ENCODE measurements around the gene LAYN.

LAYN gene

DNA sequence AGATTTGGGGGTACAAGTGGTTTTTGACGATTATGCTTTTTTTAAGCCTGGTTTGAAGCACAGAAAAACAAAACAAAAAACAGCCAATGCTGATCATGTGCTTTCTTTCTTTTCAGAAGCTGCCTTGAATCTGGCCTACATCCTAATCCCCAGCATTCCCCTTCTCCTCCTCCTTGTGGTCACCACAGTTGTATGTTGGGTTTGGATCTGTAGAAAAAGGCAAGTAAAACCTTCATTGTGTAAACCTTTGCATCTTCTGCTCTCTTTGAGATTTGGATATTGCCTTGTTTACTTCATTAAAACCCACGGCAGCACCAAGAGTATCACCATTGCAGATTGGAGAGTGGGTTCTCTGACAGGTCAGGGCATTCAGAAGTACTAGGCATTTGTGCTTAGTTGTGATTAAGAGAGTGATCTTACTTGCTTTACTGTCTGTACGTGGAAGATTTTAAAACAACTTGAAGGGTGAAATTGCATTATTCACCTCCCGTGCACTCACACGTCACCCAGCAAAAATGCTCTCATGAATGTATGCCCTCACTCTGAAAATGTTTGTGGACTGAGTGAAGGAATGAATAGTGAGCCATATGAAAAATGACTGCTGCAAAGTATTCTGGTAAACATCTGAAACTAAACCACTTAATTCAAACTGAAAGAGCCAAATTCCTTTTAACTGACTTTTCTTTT lies 17.0 kb downstream of the LAYN start:
- no peaks in the 10 kb centered on the region for H3K36me3 Mint-ChIP-seq (ENCODE audit: insufficient read depth)
- no peak for ATAC-seq (replicated peaks; ENCODE audit: extremely low read depth, poor library complexity, severe bottlenecking)
- no peak overlapping the region for H3K4me3 Mint-ChIP-seq
- no peaks in the 10 kb centered on the region for H3K9me3 Mint-ChIP-seq
- H3K27ac Mint-ChIP-seq (ENCODE audit: low read depth), result no peak overlapping the region
- H3K27me3 Mint-ChIP-seq, result peaks cover 9% of the 10 kb centered on the region
- no peaks in the 10 kb centered on the region for H3K4me1 Mint-ChIP-seq
- DNase-seq (ENCODE audit: low spot score in 2 of 2), result no peak

DNA sequence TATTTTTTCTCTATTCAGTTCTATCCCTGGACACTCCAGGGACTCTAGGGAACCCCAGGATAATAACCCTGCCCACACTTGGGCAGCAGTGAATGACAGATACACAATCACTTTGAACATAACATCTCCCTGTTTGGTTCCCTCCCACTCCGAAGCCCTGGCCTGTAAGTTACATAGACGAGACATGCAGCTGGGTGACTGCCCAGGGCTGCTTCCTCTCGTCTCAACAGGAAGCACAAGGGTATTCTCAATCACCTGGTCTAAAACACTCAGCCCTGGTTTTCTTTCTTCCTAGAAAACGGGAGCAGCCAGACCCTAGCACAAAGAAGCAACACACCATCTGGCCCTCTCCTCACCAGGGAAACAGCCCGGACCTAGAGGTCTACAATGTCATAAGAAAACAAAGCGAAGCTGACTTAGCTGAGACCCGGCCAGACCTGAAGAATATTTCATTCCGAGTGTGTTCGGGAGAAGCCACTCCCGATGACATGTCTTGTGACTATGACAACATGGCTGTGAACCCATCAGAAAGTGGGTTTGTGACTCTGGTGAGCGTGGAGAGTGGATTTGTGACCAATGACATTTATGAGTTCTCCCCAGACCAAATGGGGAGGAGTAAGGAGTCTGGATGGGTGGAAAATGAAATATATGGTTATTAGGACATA lies 19.4 kb downstream of the LAYN start:
- Mint-ChIP-seq H3K36me3 (ENCODE audit: insufficient read depth) (no peaks in the 10 kb centered on the region), H3K4me1 (no peaks in the 10 kb centered on the region), H3K27ac (ENCODE audit: low read depth) (no peak overlapping the region), H3K27me3 (no peaks in the 10 kb centered on the region), H3K9me3 (no peaks in the 10 kb centered on the region), H3K4me3 (no peak overlapping the region)
- ATAC-seq (replicated peaks; ENCODE audit: extremely low read depth, poor library complexity, severe bottlenecking) (no peak), DNase-seq (ENCODE audit: low spot score in 2 of 2) (no peak)

- H3K9me3 Mint-ChIP-seq, result no peaks in the 10 kb centered on the region
- H3K4me3 Mint-ChIP-seq, result no peak overlapping the region
- ATAC-seq (replicated peaks; ENCODE audit: extremely low read depth, poor library complexity, severe bottlenecking), result no peak
- DNase-seq (ENCODE audit: low spot score in 2 of 2), result no peak
- H3K36me3 Mint-ChIP-seq (ENCODE audit: insufficient read depth), result no peaks in the 10 kb centered on the region
- H3K4me1 Mint-ChIP-seq, result no peaks in the 10 kb centered on the region
- no peaks in the 10 kb centered on the region for H3K27me3 Mint-ChIP-seq
- H3K27ac Mint-ChIP-seq (ENCODE audit: low read depth), result no peak overlapping the region
Observed at GRCh38 chr11:111560800-111561199, 20.3 kb downstream of the LAYN start.

DNA sequence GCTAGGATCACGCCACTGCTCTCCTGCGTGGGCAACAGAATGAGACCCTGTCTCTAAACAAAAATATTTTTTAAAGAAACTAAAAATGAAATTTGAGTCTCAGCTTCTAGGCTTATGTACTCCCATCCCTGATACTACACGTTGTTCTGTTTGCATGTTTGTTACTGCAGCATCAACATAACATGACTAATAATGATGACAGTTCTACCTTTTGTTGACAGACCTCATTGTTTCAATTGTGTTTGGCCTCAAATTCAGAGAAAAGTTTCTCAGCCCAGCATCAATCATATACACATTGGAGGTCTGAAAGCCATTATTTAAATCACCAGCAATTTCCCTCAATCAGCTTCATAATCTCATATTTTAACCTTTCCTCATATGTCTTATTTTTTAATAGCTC lies 20.8 kb downstream of the LAYN start:
- Mint-ChIP-seq H3K27ac (ENCODE audit: low read depth) (no peak overlapping the region), H3K36me3 (ENCODE audit: insufficient read depth) (no peaks in the 10 kb centered on the region), H3K4me1 (no peaks in the 10 kb centered on the region), H3K27me3 (no peaks in the 10 kb centered on the region), H3K9me3 (no peaks in the 10 kb centered on the region), H3K4me3 (no peak overlapping the region)
- ATAC-seq (replicated peaks; ENCODE audit: extremely low read depth, poor library complexity, severe bottlenecking), result no peak
- DNase-seq (ENCODE audit: low spot score in 2 of 2), result no peak

DNA sequence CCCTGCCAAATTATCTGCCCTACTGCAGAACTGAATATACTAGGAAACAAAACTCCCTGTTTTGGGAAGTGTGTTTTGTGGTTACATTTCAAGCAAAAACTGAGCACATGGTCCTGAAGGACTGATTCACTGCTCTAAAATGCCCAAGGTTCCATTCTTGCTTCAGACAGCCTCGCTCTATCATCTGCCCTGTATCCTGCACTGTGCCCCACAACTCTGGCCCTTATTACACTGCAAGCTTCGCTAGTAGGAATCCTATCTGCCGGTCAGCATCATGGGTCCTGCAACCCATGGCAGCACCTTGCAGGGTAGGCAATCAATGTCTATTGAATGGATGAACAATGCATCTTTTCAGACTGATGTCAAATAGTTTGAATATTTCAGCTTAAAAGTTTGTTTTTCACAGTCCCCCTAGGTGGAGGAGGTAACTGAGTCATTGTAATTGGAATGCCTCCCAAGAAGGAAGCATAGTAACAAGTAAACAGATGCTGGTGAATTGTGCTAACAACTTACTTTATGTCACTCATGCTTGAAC lies 21.3 kb downstream of the LAYN start:
- no peak for DNase-seq (ENCODE audit: low spot score in 2 of 2)
- no peaks in the 10 kb centered on the region for H3K36me3 Mint-ChIP-seq (ENCODE audit: insufficient read depth)
- no peak overlapping the region for H3K4me3 Mint-ChIP-seq
- no peak overlapping the region for H3K27ac Mint-ChIP-seq (ENCODE audit: low read depth)
- H3K9me3 Mint-ChIP-seq, result no peaks in the 10 kb centered on the region
- H3K4me1 Mint-ChIP-seq, result no peaks in the 10 kb centered on the region
- ATAC-seq (replicated peaks; ENCODE audit: extremely low read depth, poor library complexity, severe bottlenecking), result no peak
- no peaks in the 10 kb centered on the region for H3K27me3 Mint-ChIP-seq

GRCh38 chr11:111562692-111563389 lies 22.3 kb downstream of the LAYN start:
- no peaks in the 10 kb centered on the region for H3K36me3 Mint-ChIP-seq (ENCODE audit: insufficient read depth)
- no peaks in the 10 kb centered on the region for H3K9me3 Mint-ChIP-seq
- no peak overlapping the region for H3K27ac Mint-ChIP-seq (ENCODE audit: low read depth)
- DNase-seq (ENCODE audit: low spot score in 2 of 2), result no peak
- no peaks in the 10 kb centered on the region for H3K4me1 Mint-ChIP-seq
- no peak overlapping the region for H3K4me3 Mint-ChIP-seq
- no peaks in the 10 kb centered on the region for H3K27me3 Mint-ChIP-seq
- ATAC-seq (replicated peaks; ENCODE audit: extremely low read depth, poor library complexity, severe bottlenecking), result no peak

GRCh38 chr11:111565114-111565720 lies 24.7 kb downstream of the LAYN start:
- H3K27ac Mint-ChIP-seq (ENCODE audit: low read depth), result no peak overlapping the region
- H3K4me3 Mint-ChIP-seq, result no peak overlapping the region
- H3K27me3 Mint-ChIP-seq, result peaks cover 6% of the 10 kb centered on the region
- ATAC-seq (replicated peaks; ENCODE audit: extremely low read depth, poor library complexity, severe bottlenecking), result no peak
- peak; percentile 34 to 39 for DNase-seq (ENCODE audit: low spot score in 2 of 2)
- no peaks in the 10 kb centered on the region for H3K9me3 Mint-ChIP-seq
- H3K4me1 Mint-ChIP-seq, result no peaks in the 10 kb centered on the region
- H3K36me3 Mint-ChIP-seq (ENCODE audit: insufficient read depth), result no peaks in the 10 kb centered on the region

- Mint-ChIP-seq H3K36me3 (ENCODE audit: insufficient read depth) (no peaks in the 10 kb centered on the region), H3K27ac (ENCODE audit: low read depth) (no peak overlapping the region), H3K9me3 (no peaks in the 10 kb centered on the region), H3K27me3 (peaks cover 17% of the 10 kb centered on the region), H3K4me1 (no peaks in the 10 kb centered on the region), H3K4me3 (no peak overlapping the region)
- ATAC-seq (replicated peaks; ENCODE audit: extremely low read depth, poor library complexity, severe bottlenecking) (no peak), DNase-seq (ENCODE audit: low spot score in 2 of 2) (no peak)
Observed at GRCh38 chr11:111566324-111566723, 25.8 kb downstream of the LAYN start.

DNA sequence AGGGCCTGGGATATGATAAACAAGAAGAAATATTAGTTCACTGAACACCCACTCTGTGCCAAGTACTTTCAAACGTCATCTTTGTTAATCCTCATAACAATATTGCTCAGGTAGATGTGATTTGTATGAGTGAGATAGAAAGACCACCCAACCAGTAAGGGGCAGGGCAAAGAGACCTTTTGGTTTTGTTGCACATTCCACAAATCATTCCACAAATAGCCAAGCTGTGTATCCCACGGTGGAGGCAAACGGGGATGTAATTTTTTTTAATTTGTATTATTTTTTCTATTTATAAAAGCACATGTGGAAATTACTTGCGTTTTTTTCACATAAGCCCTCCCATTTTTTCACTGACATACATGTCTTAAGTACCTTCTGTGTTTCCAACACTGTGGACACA lies 29.0 kb downstream of the LAYN start:
- peaks cover 32% of the 10 kb centered on the region for H3K27me3 Mint-ChIP-seq
- no peak overlapping the region for H3K4me3 Mint-ChIP-seq
- no peaks in the 10 kb centered on the region for H3K9me3 Mint-ChIP-seq
- ATAC-seq (replicated peaks; ENCODE audit: extremely low read depth, poor library complexity, severe bottlenecking), result no peak
- H3K27ac Mint-ChIP-seq (ENCODE audit: low read depth), result no peak overlapping the region
- no peak for DNase-seq (ENCODE audit: low spot score in 2 of 2)
- no peaks in the 10 kb centered on the region for H3K36me3 Mint-ChIP-seq (ENCODE audit: insufficient read depth)
- H3K4me1 Mint-ChIP-seq, result no peaks in the 10 kb centered on the region

DNA sequence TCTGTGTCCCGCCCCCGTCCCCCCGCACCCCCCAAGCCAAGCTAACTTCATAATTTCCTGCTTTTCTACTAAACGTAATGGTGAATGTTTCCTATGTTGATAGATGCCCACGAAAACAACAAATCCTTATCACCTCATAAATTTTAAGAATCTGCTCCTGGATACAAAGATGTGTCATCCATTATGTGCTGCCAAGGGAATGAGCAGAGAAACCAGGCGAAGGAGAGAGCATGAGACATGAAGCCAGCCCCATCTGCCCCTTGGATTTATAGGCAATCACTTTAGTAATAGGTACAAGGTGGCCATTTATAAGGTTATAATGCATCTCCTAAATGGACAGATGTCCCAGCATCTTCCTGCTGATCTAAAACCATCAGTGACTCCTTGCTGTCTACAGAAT lies 30.3 kb downstream of the LAYN start:
- Mint-ChIP-seq H3K27me3 (peaks cover 32% of the 10 kb centered on the region), H3K36me3 (ENCODE audit: insufficient read depth) (no peaks in the 10 kb centered on the region), H3K27ac (ENCODE audit: low read depth) (no peak overlapping the region), H3K4me1 (no peaks in the 10 kb centered on the region), H3K4me3 (no peak overlapping the region), H3K9me3 (no peaks in the 10 kb centered on the region)
- DNase-seq (ENCODE audit: low spot score in 2 of 2) (no peak), ATAC-seq (replicated peaks; ENCODE audit: extremely low read depth, poor library complexity, severe bottlenecking) (no peak)

DNA sequence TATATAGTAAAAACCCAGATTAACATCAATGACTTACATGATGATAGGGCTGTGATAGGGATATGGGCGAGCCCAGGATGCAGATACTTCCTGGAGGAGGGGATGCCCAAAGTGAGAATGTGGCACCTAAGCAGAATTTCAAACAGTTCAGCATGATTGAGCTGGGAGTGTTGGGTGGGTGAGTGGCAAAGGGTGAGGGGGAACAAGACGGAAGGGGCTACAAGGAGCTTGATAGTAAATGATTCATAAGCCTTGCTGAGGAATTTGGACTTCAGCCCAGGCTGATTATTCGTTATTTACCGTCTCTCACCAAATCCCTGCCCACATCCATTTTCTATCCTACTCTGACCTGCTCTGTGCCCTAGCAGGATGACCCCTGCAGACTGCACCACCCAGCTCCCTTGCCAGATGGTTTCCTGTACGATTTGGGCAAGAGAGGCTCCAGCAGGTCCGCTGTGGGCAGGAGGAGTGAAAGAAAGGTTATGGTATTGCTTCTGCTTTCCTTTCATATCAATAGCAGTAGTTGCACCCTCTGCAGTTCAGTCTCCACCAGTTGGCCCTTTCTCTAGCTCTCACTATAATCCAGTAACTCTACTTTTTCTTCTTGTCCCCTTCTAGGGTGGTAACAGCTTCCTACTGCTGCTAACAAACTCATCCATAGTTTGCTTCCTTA lies 31.4 kb downstream of the LAYN start:
- Mint-ChIP-seq H3K27ac (ENCODE audit: low read depth) (no peak overlapping the region), H3K36me3 (ENCODE audit: insufficient read depth) (no peaks in the 10 kb centered on the region), H3K27me3 (peaks cover 32% of the 10 kb centered on the region), H3K9me3 (no peaks in the 10 kb centered on the region), H3K4me1 (no peaks in the 10 kb centered on the region), H3K4me3 (no peak overlapping the region)
- DNase-seq (ENCODE audit: low spot score in 2 of 2) (no peak), ATAC-seq (replicated peaks; ENCODE audit: extremely low read depth, poor library complexity, severe bottlenecking) (no peak)

DNA sequence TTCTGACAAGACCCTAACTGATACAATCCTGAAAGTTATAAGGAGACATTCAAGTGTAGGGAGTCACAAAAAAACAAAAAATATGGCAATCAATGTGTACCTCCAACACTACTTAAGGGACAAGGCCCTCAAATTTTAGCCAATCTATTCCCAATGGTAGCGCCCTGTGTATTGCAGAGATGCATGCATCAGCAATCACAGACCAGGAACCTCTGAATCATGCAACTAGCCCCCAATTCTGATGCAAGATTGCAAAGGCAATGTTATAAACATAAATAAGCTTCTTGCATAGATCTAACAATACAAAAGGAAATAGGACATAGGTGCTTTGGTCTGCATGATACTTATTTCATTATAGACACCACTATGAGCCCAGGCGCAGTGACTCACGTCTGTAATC lies 32.1 kb downstream of the LAYN start:
- peaks cover 32% of the 10 kb centered on the region for H3K27me3 Mint-ChIP-seq
- no peak overlapping the region for H3K27ac Mint-ChIP-seq (ENCODE audit: low read depth)
- DNase-seq (ENCODE audit: low spot score in 2 of 2) (no peak), ATAC-seq (replicated peaks; ENCODE audit: extremely low read depth, poor library complexity, severe bottlenecking) (no peak)
- H3K9me3 Mint-ChIP-seq, result no peaks in the 10 kb centered on the region
- H3K36me3 Mint-ChIP-seq (ENCODE audit: insufficient read depth), result no peaks in the 10 kb centered on the region
- no peak overlapping the region for H3K4me3 Mint-ChIP-seq
- no peaks in the 10 kb centered on the region for H3K4me1 Mint-ChIP-seq

Data from central memory CD8-positive, alpha-beta T cell (primary cell).